WTC11 (cell line): ENCODE results near the gene ROBO1. TPM values are rescaled to one million over a fixed set of nuclear protein-coding genes. Genes with fewer than 3 reads are reported as not detected.

Experiments
- ATAC-seq: fragments of 200-7000 bp; cut with Tn5 transposase; 2 replicates; pipeline ENCODE4 v1.10.0; 2021; ENCODE audit warnings: mild to moderate bottlenecking, moderate library complexity
- CTCF ChIA-PET: fragments of 300-600 bp; sonication (Branson Sonifier 250); formaldehyde crosslinking; loops from one replicate; lab custom pipeline; 2021; ENCODE audit warnings: antibody characterized with exemption; lab: Charles Lee
- POLR2A ChIA-PET: fragments of 350-600 bp; sonication (Branson Sonifier 250); formaldehyde crosslinking; loops from one replicate; lab custom pipeline; 2021; ENCODE audit warnings: antibody characterized with exemption; lab: Charles Lee
- DNase-seq: peaks from one replicate; pipeline ENCODE4 v3.0.0; 2021; ENCODE audit warnings: low spot score
- H3K27ac Mint-ChIP-seq: 2 replicates; pipeline ENCODE4 v1.8.0; 2021; ENCODE audit warnings: mixed read lengths
- H3K27me3 Mint-ChIP-seq: 2 replicates; pipeline ENCODE4 v1.8.0; 2021; ENCODE audit warnings: low read depth, mild to moderate bottlenecking, moderate library complexity, mixed read lengths
- H3K36me3 Mint-ChIP-seq: 2 replicates; pipeline ENCODE4 v1.8.0; 2021; ENCODE audit warnings: mixed read lengths
- H3K4me1 Mint-ChIP-seq: 2 replicates; pipeline ENCODE4 v1.8.0; 2022; ENCODE audit warnings: mixed read lengths
- H3K4me3 Mint-ChIP-seq: 2 replicates; pipeline ENCODE4 v1.8.0; 2021; ENCODE audit warnings: mild to moderate bottlenecking, moderate library complexity, mixed read lengths
- H3K9me3 Mint-ChIP-seq: 2 replicates; pipeline ENCODE4 v1.8.0; 2021; ENCODE audit warnings: mixed read lengths
- CTCF ChIP-seq: fragments of 200-600 bp; IDR thresholded peaks from 2 replicates; pipeline ENCODE4 v1.8.0; 2022; ENCODE audit warnings: antibody characterized with exemption
- E2F5 ChIP-seq: sonication (generic); formaldehyde crosslinking; IDR thresholded peaks from 2 replicates; pipeline ENCODE4 v1.8.1; 2022; ENCODE audit warnings: mild to moderate bottlenecking, moderate library complexity, missing genetic modification reagents
- FOXK1 ChIP-seq: sonication (generic); formaldehyde crosslinking; IDR thresholded peaks from 2 replicates; pipeline ENCODE4 v1.8.0; 2022; ENCODE audit warnings: mild to moderate bottlenecking, moderate library complexity, missing genetic modification reagents
- IRF1 ChIP-seq: sonication (generic); formaldehyde crosslinking; IDR thresholded peaks from 2 replicates; pipeline ENCODE4 v1.8.0; 2023; ENCODE audit warnings: missing genetic modification reagents
- IRF2 ChIP-seq: sonication (generic); formaldehyde crosslinking; IDR thresholded peaks from 2 replicates; pipeline ENCODE4 v1.8.0; 2022; ENCODE audit warnings: low read depth, missing genetic modification reagents, borderline replicate concordance
- JAZF1 ChIP-seq: fragments of 250-450 bp; sonication (Bioruptor Pico); IDR thresholded peaks from 2 replicates; pipeline ENCODE4 v1.9.0; 2021; ENCODE audit warnings: moderate library complexity, mild to moderate bottlenecking, inconsistent platforms
- KAT7 ChIP-seq: sonication (generic); formaldehyde crosslinking; IDR thresholded peaks from 2 replicates; pipeline ENCODE4 v1.8.1; 2023; ENCODE audit warnings: missing genetic modification reagents, mild to moderate bottlenecking, borderline replicate concordance
- NR1H2 ChIP-seq: sonication (generic); formaldehyde crosslinking; IDR thresholded peaks from 2 replicates; pipeline ENCODE4 v1.9.0; 2021; ENCODE audit warnings: mild to moderate bottlenecking, moderate library complexity, missing genetic modification reagents
- NR2C2 ChIP-seq: sonication (generic); formaldehyde crosslinking; IDR thresholded peaks from 2 replicates; pipeline ENCODE4 v1.8.0; 2022; ENCODE audit warnings: mild to moderate bottlenecking, missing genetic modification reagents
- PREB ChIP-seq: sonication (generic); formaldehyde crosslinking; IDR thresholded peaks from 2 replicates; pipeline ENCODE4 v1.8.1; 2022; ENCODE audit warnings: mild to moderate bottlenecking, missing genetic modification reagents, moderate library complexity, borderline replicate concordance
- RELA ChIP-seq: sonication (generic); formaldehyde crosslinking; IDR thresholded peaks from 2 replicates; pipeline ENCODE4 v1.8.1; 2022; ENCODE audit warnings: missing genetic modification reagents, mild to moderate bottlenecking, borderline replicate concordance
- SP1 ChIP-seq: sonication (generic); formaldehyde crosslinking; conservative IDR thresholded peaks from 2 replicates; pipeline ENCODE4 v1.8.1; 2022; ENCODE audit warnings: missing genetic modification reagents
- TEAD4 ChIP-seq: sonication (generic); formaldehyde crosslinking; IDR thresholded peaks from 2 replicates; pipeline ENCODE4 v1.8.0; 2022; ENCODE audit warnings: mild to moderate bottlenecking, missing genetic modification reagents
- USF1 ChIP-seq: sonication (generic); formaldehyde crosslinking; IDR thresholded peaks from 2 replicates; pipeline ENCODE4 v1.8.0; 2022; ENCODE audit warnings: mild to moderate bottlenecking, missing genetic modification reagents
- USF2 ChIP-seq: sonication (generic); formaldehyde crosslinking; IDR thresholded peaks from 2 replicates; pipeline ENCODE4 v1.8.1; 2023; ENCODE audit warnings: mild to moderate bottlenecking, missing genetic modification reagents, moderate library complexity
- ZMAT4 ChIP-seq: fragments of 250-450 bp; sonication (Bioruptor Pico); IDR thresholded peaks from 2 replicates; pipeline ENCODE4 v1.9.0; 2021; ENCODE audit warnings: mild to moderate bottlenecking
- ZNF423 ChIP-seq: fragments of 250-450 bp; sonication (Bioruptor Pico); IDR thresholded peaks from 2 replicates; pipeline ENCODE4 v2.1.2; 2022; ENCODE audit warnings: mild to moderate bottlenecking, moderate library complexity
- total RNA-seq: library from RNA; stranded (reverse); gene quantifications from 3 replicates; pipeline ENCODE4 v1.2.3, GENCODE V29; 2021

The ROBO1 gene
- total RNA-seq, 1 experiment from 2014 or later = 90.9 TPM

- Mint-ChIP-seq H3K27ac (no peak overlapping the region), H3K4me1 (peaks cover 59% of the 10 kb centered on the region), H3K27me3 (no peaks in the 10 kb centered on the region), H3K4me3 (no peak overlapping the region), H3K9me3 (no peaks in the 10 kb centered on the region), H3K36me3 (0 out of 2 replicates have a peak, but pooled peaks cover 2% of the 10 kb centered on the region)
- no peak for DNase-seq
- no peak for ATAC-seq
- CTCF ChIA-PET = no interaction called here
- no peak for TF ChIP-seq CTCF
- TF ChIP-seq RELA (CRISPR knock-in tag) = no peak
- no peak for TF ChIP-seq IRF1 (CRISPR knock-in tag)
- TF ChIP-seq FOXK1 (CRISPR knock-in tag) = no peak
- no peak for TF ChIP-seq PREB
- TF ChIP-seq USF2 (CRISPR knock-in tag) = no peak
- TF ChIP-seq E2F5 (CRISPR knock-in tag) = no peak
- no peak for TF ChIP-seq SP1
- no peak for TF ChIP-seq ZNF423
- no peak for TF ChIP-seq JAZF1 (CRISPR knock-in tag)
- no peak for TF ChIP-seq USF1 (CRISPR knock-in tag)
- no peak for TF ChIP-seq KAT7 (CRISPR knock-in tag)
- TF ChIP-seq NR2C2 = no peak
- TF ChIP-seq IRF2 = no peak
- no peak for TF ChIP-seq TEAD4
- no peak for TF ChIP-seq ZMAT4 (CRISPR knock-in tag)
- POLR2A ChIA-PET = interaction anchor here (0.6 kb wide), 1 partner anchor 91 kb away, joined by 3 read pairs; no protein-coding TSS in a partner anchor
These were observed 755.8 kb downstream of the ROBO1 start for GRCh38 chr3:79011821-79012529.

GRCh38 chr3:79009861-79010260, 757.9 kb downstream of the ROBO1 start:
- Mint-ChIP-seq H3K4me3 (no peak overlapping the region), H3K27me3 (no peaks in the 10 kb centered on the region), H3K4me1 (peaks cover 59% of the 10 kb centered on the region), H3K9me3 (no peaks in the 10 kb centered on the region), H3K27ac (no peak overlapping the region)
- DNase-seq (no peak), ATAC-seq (no peak)
- CTCF ChIA-PET = no interaction called here
- TF ChIP-seq NR1H2 (CRISPR knock-in tag) (no peak), FOXK1 (CRISPR knock-in tag) (no peak)
- TF ChIP-seq, all 79 proteins: peak for 0
- POLR2A ChIA-PET = no interaction called here
- H3K36me3 Mint-ChIP-seq = 0 out of 2 replicates have a peak, but pooled peaks cover 2% of the 10 kb centered on the region
